GM12873 (cell line): ENCODE measurements around the gene ZFYVE28.

Source experiments
- TF ChIP-seq, protein P1 (sequence below): IDR thresholded peaks from 2 replicates; pipeline ENCODE4 v1.5.1; 2012; ENCODE audit warnings: low read depth, mild to moderate bottlenecking, moderate library complexity, low read length, control low read depth; ENCODE audit not compliant: insufficient read depth; ENCODE audit errors: missing control alignments

ZFYVE28 gene

GRCh38 chr4:2458546-2459491, 40.4 kb upstream of the ZFYVE28 start:
- TF ChIP-seq, protein P1, sequence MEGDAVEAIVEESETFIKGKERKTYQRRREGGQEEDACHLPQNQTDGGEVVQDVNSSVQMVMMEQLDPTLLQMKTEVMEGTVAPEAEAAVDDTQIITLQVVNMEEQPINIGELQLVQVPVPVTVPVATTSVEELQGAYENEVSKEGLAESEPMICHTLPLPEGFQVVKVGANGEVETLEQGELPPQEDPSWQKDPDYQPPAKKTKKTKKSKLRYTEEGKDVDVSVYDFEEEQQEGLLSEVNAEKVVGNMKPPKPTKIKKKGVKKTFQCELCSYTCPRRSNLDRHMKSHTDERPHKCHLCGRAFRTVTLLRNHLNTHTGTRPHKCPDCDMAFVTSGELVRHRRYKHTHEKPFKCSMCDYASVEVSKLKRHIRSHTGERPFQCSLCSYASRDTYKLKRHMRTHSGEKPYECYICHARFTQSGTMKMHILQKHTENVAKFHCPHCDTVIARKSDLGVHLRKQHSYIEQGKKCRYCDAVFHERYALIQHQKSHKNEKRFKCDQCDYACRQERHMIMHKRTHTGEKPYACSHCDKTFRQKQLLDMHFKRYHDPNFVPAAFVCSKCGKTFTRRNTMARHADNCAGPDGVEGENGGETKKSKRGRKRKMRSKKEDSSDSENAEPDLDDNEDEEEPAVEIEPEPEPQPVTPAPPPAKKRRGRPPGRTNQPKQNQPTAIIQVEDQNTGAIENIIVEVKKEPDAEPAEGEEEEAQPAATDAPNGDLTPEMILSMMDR, result no peak

DNA sequence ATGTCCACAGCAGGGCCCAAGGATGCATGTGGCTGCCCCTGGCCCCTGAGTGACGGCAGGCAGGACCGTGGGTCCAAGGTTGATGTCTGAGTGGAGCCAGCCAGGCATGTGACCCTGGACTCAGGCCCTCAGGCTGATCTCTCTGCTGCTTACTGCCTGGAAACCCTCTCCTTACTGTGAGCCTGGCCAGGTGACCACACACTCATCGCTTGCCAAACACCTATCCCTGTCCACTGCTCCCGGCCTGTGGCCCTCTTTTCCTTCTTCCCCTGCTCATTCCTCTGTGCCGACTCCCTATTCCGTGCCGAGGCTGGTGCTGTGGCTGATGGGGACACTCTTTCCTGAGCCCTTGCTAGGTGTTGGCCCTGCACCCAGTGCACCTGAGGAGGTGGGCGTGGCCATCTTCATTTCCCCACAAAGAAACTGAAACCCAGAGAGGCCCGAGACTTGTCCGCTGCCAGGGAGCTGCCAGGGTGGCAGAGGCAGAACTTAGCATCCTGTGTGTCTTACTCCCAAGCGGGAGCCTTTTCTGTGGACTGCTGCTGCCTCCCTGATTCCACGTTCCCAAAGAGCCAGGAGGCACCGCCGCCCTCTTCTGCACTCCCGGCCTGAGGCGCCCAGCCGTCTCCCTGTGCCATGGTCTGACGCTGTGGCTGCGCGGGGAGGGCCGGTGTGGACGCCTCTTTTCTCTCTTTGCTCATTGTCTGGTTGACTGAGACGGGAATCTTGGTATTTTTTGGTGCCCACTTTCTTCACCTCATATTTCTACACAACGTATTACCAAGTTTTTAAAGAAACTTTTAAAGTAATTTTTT, 39.2 kb upstream of the ZFYVE28 start:
- TF ChIP-seq, protein P1, result no peak

GRCh38 chr4:2451821-2452785, 33.7 kb upstream of the ZFYVE28 start:
- TF ChIP-seq, protein P1, result no peak

GRCh38 chr4:2451036-2451520, 32.6 kb upstream of the ZFYVE28 start:
- TF ChIP-seq, protein P1, result no peak

DNA sequence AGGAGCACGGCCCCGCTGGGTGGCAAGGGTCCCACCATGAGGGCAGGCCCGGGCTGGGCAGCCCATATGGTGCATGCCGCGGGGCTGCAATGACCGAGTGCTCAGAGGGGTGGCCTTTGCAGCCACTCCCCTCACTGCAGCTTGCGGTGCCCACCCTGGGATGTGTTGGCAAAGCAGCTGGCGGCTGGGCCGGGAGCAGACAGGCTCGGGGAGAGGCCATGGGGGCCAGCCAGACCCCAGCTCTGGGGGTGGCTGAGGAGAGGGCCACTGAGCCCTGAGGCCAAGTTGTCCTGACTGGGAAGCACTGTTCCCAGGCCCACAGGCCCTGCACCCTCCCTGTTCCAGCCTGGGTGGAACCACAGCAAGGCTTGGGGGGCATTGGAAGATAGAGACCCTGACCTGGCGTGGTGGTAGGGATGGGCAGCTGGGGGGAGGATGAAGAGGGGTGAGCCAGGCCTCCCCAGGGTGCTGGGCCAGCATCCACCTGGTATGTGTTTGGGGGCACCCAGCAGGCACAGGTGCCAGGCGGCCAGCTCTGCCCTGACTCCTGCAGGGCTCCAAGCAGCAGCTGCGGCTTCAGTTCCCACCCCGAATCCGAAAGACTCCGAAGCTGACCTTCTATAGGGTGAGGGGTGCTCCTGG, 32.1 kb upstream of the ZFYVE28 start:
- TF ChIP-seq, protein P1, result no peak

- TF ChIP-seq, protein P1, result no peak
Observed at GRCh38 chr4:2449511-2450392, 31.3 kb upstream of the ZFYVE28 start.
